ENCODE measurements around the gene TIMM29.
"Not testable (repeated sequence)": the region's sequence is repeated elsewhere in the genome, so short reads cannot be mapped to it uniquely, and the experiment has no call there.

The TIMM29 gene

DNA sequence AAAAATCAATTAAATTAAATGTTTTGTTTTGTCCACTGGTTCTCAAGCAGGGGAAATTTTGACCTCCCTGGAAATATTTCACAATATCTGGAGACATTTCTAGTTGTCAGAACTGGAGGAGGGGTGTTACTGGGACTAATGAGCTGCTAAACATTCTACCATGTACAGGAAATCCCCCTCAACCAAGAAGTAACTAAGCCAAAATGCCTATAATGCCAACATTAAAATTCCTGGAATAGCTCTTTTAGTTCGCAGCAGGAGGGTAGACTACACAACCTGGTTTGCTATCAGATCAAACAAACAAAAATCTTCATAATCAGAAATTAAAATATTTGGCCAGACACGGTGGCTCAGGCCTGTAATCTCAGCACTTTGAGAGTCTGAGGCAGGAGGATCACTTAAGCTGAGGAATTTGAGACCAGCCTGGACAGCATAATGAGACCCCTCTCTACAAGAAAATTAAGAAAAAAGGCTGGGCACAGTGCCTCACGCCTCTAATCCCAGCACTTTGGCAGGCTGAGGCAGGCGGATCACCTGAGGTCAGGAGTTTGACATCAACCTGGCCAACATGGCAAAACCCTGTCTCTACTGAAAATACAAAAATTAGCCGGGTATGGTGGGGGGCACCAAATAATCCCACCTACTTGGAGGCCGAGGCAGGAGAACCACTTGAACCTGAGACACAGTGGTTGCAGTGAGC, 18.5 kb downstream of the TIMM29 start:
- no peak for DNase-seq

DNA sequence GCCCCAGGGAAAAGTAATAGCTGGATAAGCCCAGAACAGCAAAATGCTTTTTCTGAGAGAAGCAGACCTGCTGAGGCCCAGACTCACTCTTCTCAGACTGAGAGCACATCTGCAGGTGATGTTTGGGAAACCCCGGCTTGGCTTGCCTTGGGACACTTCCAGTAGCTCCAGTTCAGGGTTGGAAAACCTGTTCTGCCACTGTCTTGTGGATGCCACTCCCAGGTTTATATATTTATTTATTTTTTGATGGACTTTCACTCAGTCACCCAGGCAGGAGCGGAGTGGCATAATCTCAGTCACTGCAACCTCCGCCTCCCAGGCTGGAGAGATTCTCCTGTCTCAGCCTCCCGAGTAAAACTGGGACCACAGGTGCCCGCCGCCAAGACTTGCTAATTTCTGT, 24.2 kb downstream of the TIMM29 start:
- no peak for DNase-seq

DNA sequence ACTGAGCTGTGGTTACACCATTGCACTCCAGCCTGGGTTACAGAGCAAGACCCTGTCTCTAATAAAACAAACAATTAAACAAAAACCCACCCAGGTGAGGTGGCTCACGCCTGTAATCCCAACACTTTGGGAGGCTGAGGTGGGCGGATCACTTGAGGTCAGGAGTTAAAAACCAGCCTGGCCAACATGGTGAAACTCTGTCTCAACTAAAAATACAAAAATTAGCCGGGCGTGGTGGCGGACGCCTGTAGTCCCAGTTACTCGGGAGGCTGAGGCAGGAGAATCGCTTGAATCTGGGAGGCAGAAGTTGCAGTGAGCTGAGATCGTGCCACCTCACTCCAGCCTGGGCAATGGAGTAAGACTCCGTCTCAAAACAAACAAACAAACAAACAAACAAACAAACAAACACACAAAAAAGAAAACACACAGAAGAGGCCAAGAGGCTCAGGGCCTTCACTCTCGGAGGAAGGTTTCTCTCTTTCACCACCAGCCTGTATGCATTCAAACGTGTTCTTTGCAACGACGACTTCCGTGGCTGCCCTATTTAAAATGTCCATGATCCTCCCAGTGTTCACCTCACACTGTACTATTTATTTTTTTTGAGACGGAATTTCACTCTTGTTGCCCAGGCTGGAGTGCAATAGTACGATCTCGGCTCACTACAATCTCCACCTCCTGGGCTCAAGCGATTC, 30.8 kb downstream of the TIMM29 start:
- not testable (repeated sequence) for DNase-seq

DNA sequence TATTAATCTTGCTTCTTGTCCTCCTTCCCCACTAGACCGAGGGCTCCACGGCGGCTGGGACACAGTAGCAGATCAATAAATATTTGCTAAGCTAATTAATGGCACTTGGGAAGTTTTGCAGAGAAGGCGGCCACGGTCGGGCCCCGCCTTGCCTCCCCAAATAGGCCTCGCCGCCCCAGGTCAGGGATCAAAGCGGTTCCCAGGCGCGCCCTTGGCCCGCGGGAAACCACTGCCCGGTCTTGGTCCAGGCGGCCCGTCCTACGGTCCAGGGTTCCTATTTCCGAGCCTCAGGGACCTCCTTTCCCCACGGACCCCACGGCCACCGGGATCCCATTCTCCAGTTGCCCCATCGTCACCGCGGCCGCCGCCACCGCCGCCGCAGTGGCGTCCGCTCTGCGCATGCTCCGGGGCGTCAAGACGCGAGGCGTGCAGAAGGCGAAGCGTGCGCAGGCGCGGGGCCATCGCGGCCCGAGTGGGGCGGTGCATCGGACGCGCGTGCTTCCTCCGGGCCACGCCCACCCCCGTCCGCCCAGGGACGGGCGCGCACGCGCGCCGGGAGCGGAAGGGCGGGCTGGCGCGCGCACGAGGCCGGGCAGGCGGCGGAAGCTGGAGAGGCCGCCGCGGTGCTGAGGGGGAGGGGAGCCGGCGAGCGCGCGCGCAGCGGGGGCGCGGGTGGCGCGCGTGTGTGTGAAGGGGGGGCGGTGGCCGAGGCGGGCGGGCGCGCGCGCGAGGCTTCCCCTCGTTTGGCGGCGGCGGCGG, 31.9 kb downstream of the TIMM29 start, which contains the start of gene SMARCA4:
SMARCA4 (plus strand) TSS at position 717 of the 759 bp plus-strand sequence. CDS start 23,122 bp downstream, outside the sequence.
- DNase-seq = peak; percentile 99

DNA sequence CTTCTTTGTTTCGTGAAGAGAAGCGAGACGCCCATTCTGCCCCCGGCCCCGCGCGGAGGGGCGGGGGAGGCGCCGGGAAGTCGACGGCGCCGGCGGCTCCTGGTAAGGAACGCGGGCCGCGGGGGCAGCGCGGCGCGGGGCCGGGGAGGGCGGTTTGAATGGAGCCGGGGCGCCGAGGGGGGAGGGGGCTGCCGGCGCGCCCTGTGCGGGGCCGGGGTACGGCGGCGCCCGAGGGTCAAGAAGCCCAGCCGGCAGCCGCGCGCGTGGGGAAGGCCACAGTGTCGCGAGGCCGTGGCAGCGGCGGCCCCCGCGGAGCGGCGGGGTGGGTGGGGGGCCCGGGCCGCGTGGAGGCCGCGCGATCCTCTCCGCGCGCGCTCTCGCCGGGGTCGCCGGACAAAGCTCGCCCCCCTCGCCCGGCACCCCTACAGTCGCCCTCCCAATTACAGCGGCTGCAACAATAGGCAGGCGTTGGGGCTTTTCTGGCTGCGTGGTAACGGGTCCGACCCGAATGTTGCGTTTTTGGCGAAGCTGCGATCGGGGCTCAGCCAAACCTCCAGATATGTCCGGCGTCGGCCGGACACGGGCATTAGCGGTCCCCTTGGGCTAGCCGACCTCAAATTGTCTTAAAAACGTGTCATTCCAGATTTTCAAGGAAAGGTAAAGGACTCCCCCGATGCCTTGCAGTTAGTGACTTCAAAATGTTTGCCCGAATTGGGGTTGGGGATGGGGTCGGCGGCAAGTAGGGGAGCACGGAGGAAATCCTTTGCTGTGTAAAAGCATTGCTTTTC, 32.7 kb downstream of the TIMM29 start:
- DNase-seq = no peak

DNA sequence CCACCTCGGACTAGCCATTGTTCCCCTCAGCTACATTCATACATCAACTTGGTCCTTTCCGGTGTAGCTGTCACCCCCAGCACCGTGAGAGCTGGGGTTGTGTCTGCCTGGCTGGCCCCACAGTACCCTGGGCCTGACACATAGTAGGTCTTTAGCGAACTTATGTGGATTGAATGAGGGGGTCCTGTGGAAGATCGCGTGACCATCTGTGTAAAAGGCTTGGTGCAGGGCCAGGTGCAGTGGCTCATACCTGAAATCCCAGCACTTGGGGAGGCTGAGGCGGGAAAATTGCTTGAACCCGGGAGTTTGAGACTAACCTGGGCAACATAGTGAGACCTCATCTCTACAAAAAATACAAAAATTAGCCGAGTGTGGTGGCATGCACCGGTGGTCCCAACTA, 34.3 kb downstream of the TIMM29 start:
- DNase-seq = no peak

DNA sequence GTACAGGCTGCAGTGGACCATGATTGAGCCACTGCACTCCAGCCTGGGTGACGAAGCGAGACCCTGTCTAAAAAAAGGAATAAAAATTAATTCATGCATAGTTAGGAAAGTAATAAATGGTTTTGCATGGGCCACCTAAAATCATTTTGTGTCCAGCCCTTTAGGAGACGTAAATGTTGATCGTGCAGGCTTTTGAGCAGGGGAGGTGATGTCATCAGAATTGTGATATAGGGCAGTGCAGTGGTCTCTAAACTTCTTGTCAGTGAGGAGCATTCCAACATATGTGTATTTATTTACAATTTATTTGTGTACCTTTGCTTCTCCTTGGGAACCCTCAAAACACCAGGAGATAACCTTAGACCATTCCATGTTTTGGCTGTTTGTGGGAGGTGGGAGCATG, 35.3 kb downstream of the TIMM29 start:
- DNase-seq = no peak

DNA sequence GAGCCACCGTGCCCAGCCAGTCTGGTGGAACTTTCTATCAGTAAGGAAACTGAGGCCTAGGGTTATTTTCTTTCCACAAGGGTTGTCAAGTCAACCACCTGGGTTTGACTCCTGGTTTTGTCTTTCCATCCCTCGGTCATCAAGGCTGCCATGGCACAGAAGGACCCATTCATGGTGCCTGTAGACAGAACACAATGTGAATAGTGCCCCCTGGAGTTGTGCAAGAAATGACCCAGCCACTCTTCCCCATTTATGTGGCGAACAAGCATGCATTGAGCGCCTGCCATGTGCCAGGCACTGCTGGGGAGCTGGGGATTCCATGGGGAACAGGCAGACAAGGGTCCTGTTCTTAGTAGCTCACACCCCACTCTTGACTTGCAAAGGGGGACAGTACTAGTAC, 36.3 kb downstream of the TIMM29 start:
- DNase-seq = no peak

DNA sequence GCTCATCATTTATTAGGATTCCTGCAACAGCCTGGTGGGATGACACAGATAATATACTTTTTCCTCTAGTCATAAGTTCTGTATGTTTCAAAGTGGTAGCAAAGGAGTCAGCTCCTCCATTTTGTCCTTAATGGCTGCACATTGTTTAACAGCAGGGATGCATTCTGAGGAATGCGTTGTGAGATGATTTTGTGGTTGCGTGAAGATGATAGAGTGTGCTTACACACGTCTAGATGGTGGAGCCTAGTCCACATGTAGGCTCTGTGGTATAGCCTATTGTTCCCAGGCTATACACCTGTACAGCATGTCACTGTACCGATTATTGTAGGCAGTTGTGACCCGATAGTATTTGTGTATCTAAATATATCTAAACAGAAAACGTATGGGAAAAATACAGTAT, 36.8 kb downstream of the TIMM29 start:
- DNase-seq = no peak

DNA sequence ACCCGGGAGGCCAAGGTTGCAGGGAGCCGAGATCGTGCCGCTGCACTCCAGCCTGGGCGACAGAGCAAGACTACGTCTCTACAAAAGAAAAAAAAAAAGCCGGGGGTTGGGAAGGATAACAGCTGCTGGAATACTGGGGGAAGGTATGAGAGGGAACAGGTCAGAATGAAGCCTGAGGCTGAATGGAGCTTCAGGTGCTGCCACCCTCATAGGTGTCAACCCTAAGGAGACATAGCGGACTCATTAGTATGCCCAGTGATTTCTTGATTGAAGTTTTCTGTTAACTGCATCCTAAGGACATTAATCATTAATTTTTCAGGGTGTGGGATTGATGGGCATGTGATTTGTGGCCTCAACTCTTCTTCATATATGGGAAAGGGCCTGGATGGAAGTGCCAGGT, 38.2 kb downstream of the TIMM29 start:
- DNase-seq = no peak

DNA sequence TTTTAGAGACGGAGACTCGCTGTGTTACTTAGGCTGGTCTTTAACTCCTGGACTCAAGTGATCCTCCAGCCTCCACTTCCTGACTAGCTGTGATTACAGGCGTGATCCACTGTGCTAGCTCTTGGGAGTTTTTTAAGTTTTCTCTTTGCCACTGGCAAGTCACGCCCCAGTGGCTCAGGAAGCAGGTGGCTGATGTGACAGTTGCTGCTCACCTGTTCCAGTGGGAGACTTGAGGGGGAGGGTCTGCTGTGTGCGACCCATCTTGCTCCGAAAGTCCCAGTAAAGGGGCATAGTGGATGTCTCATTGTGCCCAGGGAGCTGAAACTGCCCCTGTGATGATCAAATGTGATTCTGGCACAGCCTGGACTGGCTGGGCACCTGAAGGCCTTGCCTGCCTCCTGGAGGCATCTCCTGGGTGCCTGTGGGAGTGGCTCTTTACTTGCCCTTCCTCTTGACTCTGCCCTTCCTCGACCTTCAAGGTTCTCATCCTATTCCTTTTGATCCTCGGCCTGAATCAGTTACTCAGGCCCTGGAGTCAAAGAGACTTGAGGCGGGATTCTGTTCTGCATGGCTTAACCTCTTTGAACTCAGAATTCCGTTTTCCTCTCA, 40.0 kb downstream of the TIMM29 start:
- peak; percentile 9 for DNase-seq

DNA sequence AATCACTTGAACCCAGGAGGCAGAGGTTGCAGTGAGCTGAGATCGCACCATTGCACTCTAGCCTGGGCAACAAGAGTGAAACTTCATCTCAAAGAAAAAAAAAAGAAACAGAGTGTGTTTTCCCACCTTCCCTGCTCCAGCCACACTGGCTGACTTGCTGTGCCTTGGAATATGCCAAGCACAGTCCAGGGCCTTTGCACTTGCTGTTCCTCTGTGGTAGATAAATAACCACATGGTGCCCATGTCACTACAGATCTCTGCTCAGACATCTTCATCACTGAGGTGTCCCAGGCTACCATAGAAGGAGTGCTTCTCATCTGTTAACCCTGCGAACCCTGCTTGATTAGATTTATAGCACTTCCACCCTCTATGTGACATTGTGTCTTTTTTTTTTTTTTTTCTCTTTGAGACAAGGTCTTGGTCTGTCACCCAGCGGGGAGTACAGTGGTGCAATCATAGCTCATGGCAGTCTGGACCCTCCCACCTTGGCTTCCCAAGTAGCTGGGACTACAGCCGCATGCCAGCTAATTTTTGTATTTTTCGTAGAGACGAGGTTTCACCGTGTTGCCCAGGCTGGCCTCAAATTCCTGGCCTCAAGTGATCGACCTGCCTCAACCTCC, 42.6 kb downstream of the TIMM29 start:
- DNase-seq = no peak

DNA sequence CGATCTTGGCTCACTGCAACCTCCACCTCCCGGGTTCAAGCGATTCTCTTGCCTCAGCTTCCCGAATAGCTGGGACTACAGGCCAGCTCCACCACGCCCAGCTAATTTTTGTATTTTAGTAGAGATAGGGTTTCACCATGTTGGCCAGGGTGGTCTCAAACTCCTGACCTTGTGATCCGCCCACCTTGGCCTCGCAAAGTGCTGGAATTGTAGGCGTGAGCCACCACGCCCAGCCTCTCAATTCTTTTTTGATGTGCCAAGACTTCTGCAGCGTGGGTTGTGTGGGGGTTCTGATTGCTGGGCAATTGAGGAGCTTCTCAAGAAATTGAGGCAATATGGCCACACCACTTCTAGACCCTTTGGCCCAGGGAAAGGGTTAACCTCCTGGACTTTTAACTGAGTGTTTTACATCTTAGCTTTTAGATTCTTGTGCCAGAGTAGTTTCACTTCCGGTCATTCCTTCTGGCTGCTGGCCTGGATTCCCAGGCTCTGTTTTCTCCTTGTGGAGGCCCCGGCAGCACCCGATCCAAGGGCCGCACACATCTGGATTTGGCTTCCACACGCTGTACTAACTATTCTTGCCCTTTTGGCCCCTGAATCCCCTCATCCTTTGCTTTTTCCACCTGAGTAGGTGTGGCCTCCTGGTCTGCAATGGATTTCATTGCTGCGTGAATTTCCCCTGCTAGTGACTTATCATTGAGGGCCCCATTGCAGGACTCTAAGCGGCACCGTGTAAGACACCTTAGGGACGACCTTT, 46.9 kb downstream of the TIMM29 start:
- DNase-seq = no peak

DNA sequence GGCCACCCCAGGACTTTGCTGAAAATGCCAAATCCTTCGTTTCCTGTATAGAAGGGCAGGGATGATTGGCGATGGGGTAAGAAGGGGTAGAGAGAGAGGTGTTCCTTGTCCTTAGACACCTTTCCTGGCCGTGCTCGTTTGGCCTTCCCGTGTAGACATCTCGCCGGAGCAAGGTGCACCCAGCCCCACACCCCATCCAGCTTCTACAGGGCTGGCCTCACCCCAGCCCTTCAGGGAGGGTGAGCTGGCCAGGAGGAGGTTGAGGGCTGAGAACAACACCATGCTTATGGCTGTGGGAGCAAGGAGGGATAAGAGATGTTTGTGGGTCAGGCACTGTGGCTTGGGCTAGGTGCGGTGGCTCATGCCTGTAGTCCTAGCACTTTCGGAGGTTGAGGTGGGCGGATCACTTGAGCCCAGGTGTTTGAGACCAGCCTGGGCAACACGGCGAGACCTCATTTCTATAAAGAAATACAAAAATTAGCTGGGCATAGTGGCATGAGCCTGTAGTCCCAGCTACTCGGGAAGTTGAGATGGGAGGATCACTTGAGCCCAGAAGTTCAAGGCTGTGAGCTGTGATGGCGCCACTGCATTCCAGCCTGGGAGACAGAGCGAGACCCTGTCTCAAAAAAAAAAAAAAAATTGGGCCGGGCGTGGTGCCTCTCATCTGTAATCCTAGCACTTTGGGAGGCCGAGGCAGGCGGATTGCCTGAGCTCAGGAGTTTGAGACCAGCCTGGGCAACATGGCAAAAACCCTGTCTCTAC, 47.7 kb downstream of the TIMM29 start:
- DNase-seq = no peak

DNA sequence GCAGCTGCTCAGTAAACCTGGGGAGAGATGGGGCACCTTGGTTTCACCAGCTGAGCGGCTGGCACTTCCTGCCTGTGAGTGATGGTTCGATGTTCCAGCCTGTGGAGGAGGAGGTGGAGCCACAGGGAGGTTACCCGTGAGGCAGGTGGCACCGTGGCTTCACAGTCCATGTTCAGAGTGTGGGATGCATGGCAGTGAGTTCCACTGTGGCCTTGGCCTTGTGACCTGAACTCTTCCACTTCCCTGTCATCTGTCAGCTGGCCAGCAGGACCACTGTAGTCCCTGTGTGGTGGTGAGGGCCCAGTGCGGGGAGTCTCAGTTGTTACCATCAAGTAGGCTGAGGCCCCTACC, 49.1 kb downstream of the TIMM29 start:
- peak; percentile 7 for DNase-seq
